T follicular helper cell (primary cell): ENCODE measurements around the gene GGN.
"Not testable (repeated sequence)": the region's sequence is repeated elsewhere in the genome, so short reads cannot be mapped to it uniquely, and the experiment has no call there.

ENCODE experiments used
- DNase-seq: peaks from one replicate; pipeline ENCODE4 v3.0.0-alpha.2; 2020; ENCODE audit warnings: low read depth

GGN gene

GRCh38 chr19:38386300-38386970 is 1.4 kb downstream of the GGN start:
- no peak for DNase-seq

DNA sequence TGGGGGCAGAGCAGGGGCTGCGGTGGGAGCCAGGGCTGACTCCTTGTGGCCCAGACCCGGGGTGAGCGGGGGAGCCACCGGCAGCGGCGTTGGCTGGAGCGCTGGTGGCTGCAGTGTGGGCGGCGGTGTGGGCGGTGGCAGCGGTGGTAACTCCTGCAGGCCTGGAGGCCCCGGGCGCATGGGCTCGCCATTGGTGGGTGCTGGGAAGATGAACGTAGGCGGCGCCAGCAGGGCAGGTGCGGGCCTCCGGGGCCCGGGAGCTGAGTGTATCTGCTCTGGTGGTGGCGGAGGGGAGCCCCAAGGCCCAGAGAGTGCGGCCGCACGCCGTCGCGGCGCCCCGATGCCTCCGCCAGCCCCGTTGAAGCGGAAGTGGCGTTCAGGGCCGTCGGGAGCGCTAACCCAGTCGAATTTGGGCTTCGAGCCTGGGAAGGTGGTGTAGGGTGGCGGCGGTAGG is 2.0 kb downstream of the GGN start:
- DNase-seq: no peak

- no peak for DNase-seq
Observed at GRCh38 chr19:38385057-38385803, 2.6 kb downstream of the GGN start.

GRCh38 chr19:38384209-38385027 is 3.4 kb downstream of the GGN start:
- no peak for DNase-seq

- no peak for DNase-seq
Observed at GRCh38 chr19:38383743-38384142, 4.1 kb downstream of the GGN start.

- DNase-seq: no peak
Observed at GRCh38 chr19:38383184-38383583, 4.7 kb downstream of the GGN start.

GRCh38 chr19:38381138-38381537 is 6.7 kb downstream of the GGN start:
- DNase-seq: no peak

GRCh38 chr19:38378866-38379265 is 9.0 kb downstream of the GGN start:
- no peak for DNase-seq

- no peak for DNase-seq
Observed at GRCh38 chr19:38377052-38377451, 10.8 kb downstream of the GGN start.

- DNase-seq: no peak
Observed at GRCh38 chr19:38376576-38376975, 11.3 kb downstream of the GGN start.

DNA sequence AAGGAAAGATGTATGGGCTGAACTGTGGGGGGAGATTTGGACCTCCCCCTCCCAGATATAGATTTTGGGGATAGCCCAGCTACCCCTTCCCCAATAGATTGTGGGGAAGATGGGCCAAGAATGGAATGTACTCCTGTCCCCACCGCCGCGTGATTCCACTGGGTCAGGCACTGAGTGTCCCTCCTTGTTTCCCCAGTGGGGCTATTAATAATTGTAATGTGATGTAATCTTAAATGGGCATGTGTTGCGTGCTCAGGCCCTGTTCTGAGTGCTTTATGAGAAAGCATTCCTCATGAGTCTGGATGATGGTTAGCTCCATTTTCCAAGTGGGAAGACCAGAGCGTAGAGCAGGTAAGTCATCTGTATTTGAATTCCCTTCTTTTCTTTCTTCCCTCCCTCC is 12.1 kb downstream of the GGN start:
- no peak for DNase-seq

DNA sequence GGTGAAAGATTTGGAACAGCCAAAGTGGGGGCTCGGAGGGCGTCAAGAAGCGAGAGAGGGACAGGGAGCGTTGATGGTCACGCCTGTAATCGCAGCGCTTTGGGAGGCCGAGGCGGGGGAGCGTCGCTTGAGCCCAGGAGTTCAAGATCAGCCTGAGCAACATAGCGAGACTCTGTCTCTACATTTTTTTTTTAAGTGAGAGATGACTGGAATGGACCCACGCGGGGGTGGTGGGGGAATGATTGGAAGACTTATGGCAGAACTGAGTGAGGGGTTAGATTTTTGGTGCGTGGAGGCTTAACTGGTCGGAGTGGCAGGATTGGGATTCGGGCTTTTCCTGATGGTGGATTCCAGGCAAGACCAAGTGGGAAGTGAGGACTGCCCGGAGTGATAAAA is 12.7 kb downstream of the GGN start:
- DNase-seq: no peak

- peak; percentile 98 for DNase-seq
Observed at GRCh38 chr19:38374332-38375097, 13.3 kb downstream of the GGN start, which contains the start of gene PSMD8. Gene PSMD8 (plus strand): TSS chr19:38374571. CDS start chr19:38374602, 31 bp downstream.

DNA sequence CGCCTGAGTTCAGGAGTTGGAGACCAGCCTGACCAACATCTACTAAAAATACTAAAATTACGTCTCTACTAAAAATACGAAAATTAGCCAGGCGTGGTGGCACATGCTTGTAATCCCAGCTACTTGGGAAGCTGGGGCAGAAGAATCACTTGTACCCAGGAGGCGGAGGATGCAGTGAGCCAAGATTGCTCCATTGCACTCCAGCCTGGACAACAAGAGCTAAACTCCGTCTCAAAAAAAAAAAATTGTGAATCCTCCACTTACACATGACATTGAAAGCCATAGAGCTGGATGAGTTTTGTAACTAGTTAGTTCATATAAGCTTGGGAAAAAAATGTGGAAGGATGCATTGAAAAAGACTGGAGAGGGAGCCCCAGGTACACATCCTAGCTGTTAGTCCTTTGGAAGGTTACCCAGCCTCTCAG is 13.9 kb downstream of the GGN start:
- no peak for DNase-seq

- DNase-seq: no peak
Observed at GRCh38 chr19:38371081-38371480, 16.8 kb downstream of the GGN start.

- DNase-seq: no peak
Observed at GRCh38 chr19:38370299-38370698, 17.5 kb downstream of the GGN start.

DNA sequence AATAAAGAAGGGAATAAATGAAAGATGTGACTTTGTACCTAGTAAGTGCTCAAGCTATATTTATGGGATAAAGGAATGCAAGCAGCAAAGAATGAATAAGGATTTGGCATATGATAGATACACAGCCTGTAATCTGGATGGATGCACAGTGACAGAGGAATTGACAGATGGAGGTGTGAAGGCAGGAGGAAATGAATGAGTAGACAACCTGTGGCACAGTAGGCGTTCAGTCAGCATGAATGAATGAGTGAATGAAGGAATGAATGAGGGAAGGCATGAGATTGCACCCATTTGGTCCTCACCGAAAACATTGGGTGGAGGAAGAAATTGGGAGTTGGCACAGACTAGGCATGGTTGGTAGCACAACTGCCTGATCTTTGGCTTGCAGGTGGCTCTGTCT is 18.2 kb downstream of the GGN start:
- DNase-seq: no peak

DNA sequence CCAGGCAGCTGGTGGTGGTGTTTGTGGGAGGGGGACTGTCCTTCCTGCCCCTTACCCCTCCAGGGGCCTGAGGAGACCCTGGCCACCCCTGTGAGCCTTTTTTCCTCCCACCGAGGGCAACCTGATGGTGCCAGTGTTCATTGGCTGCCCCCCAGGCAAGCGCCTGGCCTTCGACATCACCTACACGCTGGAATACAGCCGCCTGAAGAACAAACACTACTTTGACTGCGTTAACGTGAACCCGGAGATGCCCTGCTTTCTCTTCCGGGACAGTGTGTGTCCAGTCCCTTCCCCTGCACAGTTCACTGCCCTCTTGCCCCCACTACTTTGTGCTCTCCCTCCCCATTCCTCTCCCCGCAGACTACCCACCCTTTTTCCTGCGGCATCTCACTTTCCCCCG is 20.8 kb downstream of the GGN start:
- no peak for DNase-seq

DNA sequence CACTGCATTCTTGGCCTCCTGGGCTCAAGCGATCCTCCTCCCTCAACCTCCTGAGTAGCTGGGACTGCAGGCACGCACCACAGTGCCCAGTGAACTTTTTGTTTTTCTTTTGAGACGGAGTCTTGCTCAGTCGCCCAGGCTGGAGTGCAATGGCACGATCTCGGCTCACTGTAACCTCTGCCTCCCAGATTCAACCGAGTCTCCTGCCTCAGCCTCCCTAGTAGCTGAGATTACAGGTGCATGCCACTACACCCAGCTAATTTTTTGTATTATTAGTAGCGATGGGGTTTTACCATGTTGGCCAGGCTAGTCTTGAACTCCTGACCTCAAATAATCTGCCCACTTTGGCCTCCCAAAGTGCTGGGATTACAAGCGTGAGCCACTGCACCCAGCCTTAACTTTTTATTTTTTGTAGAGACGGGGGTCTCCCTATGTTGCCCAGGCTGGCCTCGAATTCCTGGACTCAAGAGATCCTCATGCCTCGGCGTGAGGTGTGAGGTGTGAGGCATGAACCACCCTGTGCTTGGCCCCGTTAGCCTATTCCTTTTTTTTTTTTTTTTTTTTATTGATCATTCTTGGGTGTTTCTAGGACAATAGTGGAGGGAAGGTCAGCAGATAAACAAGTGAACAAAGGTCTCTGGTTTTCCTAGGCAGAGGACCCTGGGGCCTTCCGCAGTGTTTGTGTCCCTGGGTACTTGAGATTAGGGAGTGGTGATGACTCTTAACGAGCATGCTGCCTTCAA is 24.7 kb downstream of the GGN start:
- not testable (repeated sequence) for DNase-seq

GRCh38 chr19:38362076-38362945 is 25.5 kb downstream of the GGN start:
- peak; percentile 40 for DNase-seq
